ENCODE results near the gene DKK3. TPM values are rescaled to one million over a fixed set of nuclear protein-coding genes. Genes with fewer than 3 reads are reported as not detected.

Gene DKK3
- total and polyA plus RNA-seq, 8 donors, result 21.8 to 63.8 (median 37.6) TPM

GRCh38 chr11:12053606-12054361, 45.4 kb upstream of the DKK3 start:
- Histone ChIP-seq H3K4me3 (no peak overlapping the region), H3K9me3 (peaks cover 0 to 5% (median 0%) of the 10 kb centered on the region in 4 donors), H3K27me3 (no peaks in the 10 kb centered on the region), H3K36me3 (no peaks in the 10 kb centered on the region), H3K4me1 (peaks cover 15 to 29% (median 17%) of the 10 kb centered on the region in 4 donors), H3K27ac (peak overlapping the region in 2 of 5 donors; percentile 8 to 60)
- intact Hi-C loops (cut with DNase I; ENCODE audit: low total_unique reads), result no loop called here
- 37 to 70% (median 52%) methylated on average over 3 to 4 of the region's 4 CpGs for WGBS, 5 donors
- TF ChIP-seq POLR2A (IDR thresholded peaks at IDR 0.05) (no peak), POLR2AphosphoS5 (IDR thresholded peaks at IDR 0.05) (peak in 2 of 3 donors; percentile 9 to 40), EP300 (IDR thresholded peaks at IDR 0.05) (no peak)
- DNase-seq, result peak in 1 of 2 donors; percentile 40

GRCh38 chr11:12052676-12053605, 44.5 kb upstream of the DKK3 start:
- TF ChIP-seq POLR2A (IDR thresholded peaks at IDR 0.05) (no peak), CTCF (IDR thresholded peaks at IDR 0.05) (no peak), EP300 (IDR thresholded peaks at IDR 0.05) (no peak), POLR2AphosphoS5 (IDR thresholded peaks at IDR 0.05) (no peak)
- no peak overlapping the region for H3K4me3 ChIP-seq
- peak overlapping the region in 2 of 5 donors; percentile 8 to 60 for H3K27ac ChIP-seq
- H3K27me3 ChIP-seq, result no peaks in the 10 kb centered on the region
- peaks cover 15 to 29% (median 17%) of the 10 kb centered on the region in 4 donors for H3K4me1 ChIP-seq
- intact Hi-C loops (cut with DNase I; ENCODE audit: low total_unique reads), result no loop called here
- H3K9me3 ChIP-seq, result peaks cover 0 to 5% (median 0%) of the 10 kb centered on the region in 4 donors
- no peaks in the 10 kb centered on the region for H3K36me3 ChIP-seq
- WGBS, 5 donors, result 85 to 92% (median 90%) methylated on average over 13 to 15 of the region's 15 CpGs
- peak in 1 of 2 donors; percentile 32 for DNase-seq

- H3K36me3 ChIP-seq, result no peaks in the 10 kb centered on the region
- no peak overlapping the region for H3K4me3 ChIP-seq
- no peaks in the 10 kb centered on the region for H3K9me3 ChIP-seq
- H3K27me3 ChIP-seq, result no peaks in the 10 kb centered on the region
- 29 to 66% (median 41%) methylated on average over 6 of the region's 6 CpGs for WGBS, 5 donors
- peak in 1 of 2 donors; percentile 46 for DNase-seq
- intact Hi-C loops (cut with DNase I; ENCODE audit: low total_unique reads), result no loop called here
- H3K27ac ChIP-seq, result peak overlapping the region in 4 of 5 donors; percentile 35 to 52 (median 42)
- TF ChIP-seq EP300 (IDR thresholded peaks at IDR 0.05) (no peak), POLR2A (IDR thresholded peaks at IDR 0.05) (no peak), CTCF (IDR thresholded peaks at IDR 0.05) (no peak)
- H3K4me1 ChIP-seq, result peaks cover 15 to 40% (median 26%) of the 10 kb centered on the region in 4 donors
Measured at GRCh38 chr11:12051287-12051662, 42.8 kb upstream of the DKK3 start.

GRCh38 chr11:12050470-12051286, 42.3 kb upstream of the DKK3 start:
- no peaks in the 10 kb centered on the region for H3K9me3 ChIP-seq
- no peaks in the 10 kb centered on the region for H3K27me3 ChIP-seq
- H3K36me3 ChIP-seq, result no peaks in the 10 kb centered on the region
- H3K4me3 ChIP-seq, result no peak overlapping the region
- peak in 1 of 3 donors; percentile 15 for TF ChIP-seq POLR2AphosphoS5 (IDR thresholded peaks at IDR 0.05)
- no peak for TF ChIP-seq EP300 (IDR thresholded peaks at IDR 0.05)
- DNase-seq, result no peak
- peak overlapping the region; percentile 16 to 52 (median 38) for H3K27ac ChIP-seq
- H3K4me1 ChIP-seq, result peaks cover 15 to 40% (median 26%) of the 10 kb centered on the region in 4 donors
- intact Hi-C loops (cut with DNase I; ENCODE audit: low total_unique reads), result no loop called here
- WGBS, 5 donors, result 35 to 65% (median 51%) methylated on average over 10 of the region's 10 CpGs
